ENCODE data around the gene CASQ1. TPM values are rescaled to one million over a fixed set of nuclear protein-coding genes. Genes with fewer than 3 reads are reported as not detected.

CASQ1 gene
- total and polyA plus RNA-seq, 2 donors (not counting 3 experiments of a cell fraction or from before 2014, with no cell fraction given): not detected

DNA sequence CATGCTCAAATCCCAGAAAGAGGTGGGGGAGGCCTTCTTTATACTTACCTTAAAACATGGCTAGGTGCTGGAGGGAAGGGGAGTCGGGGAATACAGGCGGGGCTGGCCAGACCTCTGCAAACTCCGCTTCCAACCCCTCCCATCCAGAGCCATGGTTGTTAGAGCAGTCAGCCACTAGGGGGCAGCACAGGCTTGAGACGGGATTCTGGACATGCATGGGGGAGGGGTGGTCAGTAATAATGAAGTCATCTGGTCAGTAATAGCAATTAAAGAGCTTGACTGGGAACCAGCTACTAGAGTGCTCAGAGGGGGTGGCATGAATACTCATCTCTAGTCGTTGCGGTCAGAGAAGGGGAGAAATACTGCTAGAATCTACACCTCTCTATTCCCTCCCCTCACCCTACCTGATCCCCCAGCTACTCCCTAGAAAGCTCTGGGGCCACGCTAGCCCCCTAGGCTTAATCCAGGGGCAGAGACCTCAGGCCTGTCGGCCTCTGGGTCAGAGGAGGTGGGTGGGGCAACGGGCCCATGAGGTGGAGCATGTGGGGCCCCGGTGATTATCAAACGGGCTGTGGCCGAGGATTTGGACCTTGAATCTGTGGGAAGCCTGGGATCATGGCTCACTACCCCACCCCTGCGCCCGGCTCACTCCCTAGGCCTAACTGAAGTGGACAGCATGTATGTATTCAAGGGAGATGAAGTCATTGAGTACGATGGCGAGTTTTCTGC is 2.9 kb downstream of the CASQ1 start:
- FAIRE-seq (peak; percentile 93), DNase-seq (ENCODE audit: low read depth, low spot score) (peak; percentile 86)
- ChIA-PET POLR2A (interaction anchor here (0.6 to 1.0 kb wide), 3 partner anchors 26 to 98 kb away, joined by 3 to 6 read pairs (median 5); no protein-coding TSS in a partner anchor), CTCF (interaction anchor here (0.5 to 5.7 kb wide), 67 partner anchors 11 to 223 kb away, joined by 3 to 511 read pairs (median 6); partner anchors contain the start of genes DCAF8, IGSF8, PEA15 and PEX19)
- H3K4me3 ChIP-seq (replicated peaks in 1 of 3; ENCODE audit: insufficient read depth in 1 of 3, low read depth in 1 of 3, low read length in 3 of 3): no peak overlapping the region
- no peaks in the 10 kb centered on the region for H3K9me3 ChIP-seq (replicated peaks; ENCODE audit: control insufficient read depth, insufficient read depth, low read length)
- intact Hi-C loops (cut with micrococcal nuclease) (loop anchor here (1.0 kb wide), 7 partner anchors 13 to 223 kb away; no protein-coding TSS in a partner anchor), dilution Hi-C loops (cut with MboI; ENCODE audit: extremely low pct_ligation_motif_present, low sequenced_read_pairs) (no loop called here)
- no peak overlapping the region for H3K9ac ChIP-seq (replicated peaks; ENCODE audit: extremely low read depth, insufficient read depth, low read length)
- no peaks in the 10 kb centered on the region for H3K36me3 ChIP-seq (ENCODE audit: control insufficient read depth in 2 of 2, extremely low read depth in 1 of 2, insufficient read depth in 2 of 2, low read length in 2 of 2)
- H3K79me2 ChIP-seq (ENCODE audit: control insufficient read depth, insufficient read depth, low read length): no peaks in the 10 kb centered on the region
- H3K4me2 ChIP-seq (ENCODE audit: insufficient read depth, low read length): no peak overlapping the region
- peak overlapping the region; percentile 23 for H2AFZ ChIP-seq (ENCODE audit: low read depth, low read length)
- no peaks in the 10 kb centered on the region for H4K20me1 ChIP-seq (replicated peaks; ENCODE audit: control insufficient read depth, extremely low read depth, insufficient read depth, low read length)
- no peaks in the 10 kb centered on the region for H3K27me3 ChIP-seq (ENCODE audit: control insufficient read depth in 2 of 2, insufficient read depth in 2 of 2, low read length in 2 of 2)
- BruUV-seq (replicated peaks): no TSS peak
- H3K4me1 ChIP-seq (ENCODE audit: control insufficient read depth, extremely low read depth, insufficient read depth, low read length): peaks cover 5% of the 10 kb centered on the region
- TF ChIP-seq MAX (IDR thresholded peaks at IDR 0.05; ENCODE audit: insufficient read depth, insufficient read length) (no peak), JUN (IDR thresholded peaks at IDR 0.05; ENCODE audit: borderline replicate concordance, insufficient read depth, insufficient read length, low read depth) (peak; percentile 26), POLR2AphosphoS5 (IDR thresholded peaks at IDR 0.05; ENCODE audit: insufficient read depth, low read depth, low read length) (no peak), MYC (IDR thresholded peaks at IDR 0.05; ENCODE audit: low read depth, low read length) (no peak), FOS (IDR thresholded peaks at IDR 0.05; ENCODE audit: borderline replicate concordance, insufficient read depth, low read length) (no peak), POLR2A (IDR thresholded peaks at IDR 0.05; ENCODE audit: low read depth, low read length) (no peak), GATA2 (IDR thresholded peaks at IDR 0.05; ENCODE audit: insufficient read depth, insufficient read length, low read depth, low read length) (no peak), EZH2 (IDR thresholded peaks at IDR 0.05; ENCODE audit: borderline replicate concordance, low read depth, low read length, severe bottlenecking) (no peak)
- TF ChIP-seq, protein P1, sequence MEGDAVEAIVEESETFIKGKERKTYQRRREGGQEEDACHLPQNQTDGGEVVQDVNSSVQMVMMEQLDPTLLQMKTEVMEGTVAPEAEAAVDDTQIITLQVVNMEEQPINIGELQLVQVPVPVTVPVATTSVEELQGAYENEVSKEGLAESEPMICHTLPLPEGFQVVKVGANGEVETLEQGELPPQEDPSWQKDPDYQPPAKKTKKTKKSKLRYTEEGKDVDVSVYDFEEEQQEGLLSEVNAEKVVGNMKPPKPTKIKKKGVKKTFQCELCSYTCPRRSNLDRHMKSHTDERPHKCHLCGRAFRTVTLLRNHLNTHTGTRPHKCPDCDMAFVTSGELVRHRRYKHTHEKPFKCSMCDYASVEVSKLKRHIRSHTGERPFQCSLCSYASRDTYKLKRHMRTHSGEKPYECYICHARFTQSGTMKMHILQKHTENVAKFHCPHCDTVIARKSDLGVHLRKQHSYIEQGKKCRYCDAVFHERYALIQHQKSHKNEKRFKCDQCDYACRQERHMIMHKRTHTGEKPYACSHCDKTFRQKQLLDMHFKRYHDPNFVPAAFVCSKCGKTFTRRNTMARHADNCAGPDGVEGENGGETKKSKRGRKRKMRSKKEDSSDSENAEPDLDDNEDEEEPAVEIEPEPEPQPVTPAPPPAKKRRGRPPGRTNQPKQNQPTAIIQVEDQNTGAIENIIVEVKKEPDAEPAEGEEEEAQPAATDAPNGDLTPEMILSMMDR (IDR thresholded peaks at IDR 0.05; ENCODE audit: extremely low read depth in 1 of 2, insufficient read depth in 1 of 2, low read depth in 1 of 2, low read length in 2 of 2): peak; percentile 90 to 91
- H3K27ac ChIP-seq (ENCODE audit: insufficient read depth, low read depth, low read length): no peak overlapping the region
- no peaks in the 10 kb centered on the region for H3K9me1 ChIP-seq (replicated peaks; ENCODE audit: control insufficient read depth, extremely low read depth, insufficient read depth, low read length)
